HEK293 (cell line): ENCODE data around the gene MALT1.
"Not testable (repeated sequence)": the region's sequence is repeated elsewhere in the genome, so short reads cannot be mapped to it uniquely, and the experiment has no call there.

Source experiments
- CTCF ChIA-PET: fragments of 350-600 bp; formaldehyde crosslinking; extraction: SDS; loops from one replicate; lab custom pipeline; 2021; ENCODE audit warnings: antibody characterized with exemption; lab: Yijun Ruan, JAX
- POLR2A ChIA-PET: fragments of 300-600 bp; formaldehyde crosslinking; extraction: SDS; loops from one replicate; lab custom pipeline; 2020; ENCODE audit warnings: antibody characterized with exemption, inconsistent platforms; lab: Yijun Ruan, JAX
- H3K27ac ChIP-seq: fragments of 200-500 bp; sonication (Bioruptor generic); 2 replicates; pipeline ENCODE4 v1.5.1; 2014; ENCODE audit warnings: low read depth, low read length, control low read depth, inconsistent platforms; ENCODE audit errors: extremely low read depth
- H3K36me3 ChIP-seq, 2 experiments: fragments of 200-500 bp in 1 of 2; sonication (Bioruptor generic) in 1 of 2; 1 replicate in 1 of 2; 2 replicates in 1 of 2; pipeline ENCODE4 v1.5.1; 2014 to 2017; ENCODE audit warnings: inconsistent platforms in 2 of 2, low read length in 2 of 2; ENCODE audit not compliant: control insufficient read depth in 2 of 2, insufficient read depth in 1 of 2
- H3K4me1 ChIP-seq: fragments of 200-500 bp; sonication (Bioruptor generic); 2 replicates; pipeline ENCODE4 v1.5.1; 2014; ENCODE audit warnings: mild to moderate bottlenecking, low read length, inconsistent platforms; ENCODE audit not compliant: control insufficient read depth, insufficient read depth
- H3K4me3 ChIP-seq: 2 replicates; pipeline ENCODE4 v1.5.1; 2011; ENCODE audit warnings: low read depth, mild to moderate bottlenecking, control low read depth, low read length, moderate library complexity
- H3K9me3 ChIP-seq: fragments of 200-500 bp; sonication (Bioruptor generic); 2 replicates; pipeline ENCODE4 v1.5.1; 2014; ENCODE audit warnings: low read depth, low read length, inconsistent platforms; ENCODE audit not compliant: control insufficient read depth, insufficient read depth
- ATF2 ChIP-seq: fragments of 450-650 bp; formaldehyde crosslinking; IDR thresholded peaks from 2 replicates; pipeline ENCODE4 v1.5.1; 2016; ENCODE audit warnings: missing biosample characterization, missing genetic modification characterization, low read depth
- FEZF1 ChIP-seq: fragments of 450-650 bp; formaldehyde crosslinking; IDR thresholded peaks from 2 replicates; pipeline ENCODE4 v1.5.1; 2016; ENCODE audit warnings: missing biosample characterization, missing genetic modification characterization
- GLIS1 ChIP-seq: fragments of 450-650 bp; formaldehyde crosslinking; IDR thresholded peaks from 2 replicates; pipeline ENCODE4 v1.5.1; 2016; ENCODE audit warnings: missing biosample characterization, missing genetic modification characterization
- HIC1 ChIP-seq: fragments of 450-650 bp; formaldehyde crosslinking; IDR thresholded peaks from 2 replicates; pipeline ENCODE4 v1.5.1; 2016; ENCODE audit warnings: missing biosample characterization, missing genetic modification characterization
- RBAK ChIP-seq: fragments of 450-650 bp; formaldehyde crosslinking; IDR thresholded peaks from 2 replicates; pipeline ENCODE4 v1.5.1; 2016; ENCODE audit warnings: missing biosample characterization, missing genetic modification characterization
- WT1 ChIP-seq: fragments of 450-650 bp; formaldehyde crosslinking; IDR thresholded peaks from 2 replicates; pipeline ENCODE4 v1.5.1; 2016; ENCODE audit warnings: missing biosample characterization, missing genetic modification characterization
- ZBTB44 ChIP-seq: fragments of 450-650 bp; IDR thresholded peaks from 2 replicates; pipeline ENCODE4 v1.5.1; 2018; ENCODE audit warnings: missing biosample characterization, mild to moderate bottlenecking, missing genetic modification characterization
- ZBTB7A ChIP-seq: fragments of 450-650 bp; formaldehyde crosslinking; IDR thresholded peaks from 2 replicates; pipeline ENCODE4 v1.5.1; 2016; ENCODE audit warnings: low read depth, missing biosample characterization, missing genetic modification characterization
- ZNF37A ChIP-seq: fragments of 450-650 bp; IDR thresholded peaks from 2 replicates; pipeline ENCODE4 v1.5.1; 2018; ENCODE audit warnings: missing biosample characterization, missing genetic modification characterization
- ZNF449 ChIP-seq: fragments of 450-650 bp; formaldehyde crosslinking; IDR thresholded peaks from 2 replicates; pipeline ENCODE4 v1.5.1; 2017; ENCODE audit warnings: missing biosample characterization, mild to moderate bottlenecking, missing genetic modification characterization, moderate library complexity
- ZNF645 ChIP-seq: fragments of 450-650 bp; formaldehyde crosslinking; IDR thresholded peaks from 2 replicates; pipeline ENCODE4; 2016; ENCODE audit warnings: missing biosample characterization, missing genetic modification characterization
- ZNF654 ChIP-seq: fragments of 450-650 bp; formaldehyde crosslinking; IDR thresholded peaks from 2 replicates; pipeline ENCODE4 v1.5.1; 2016; ENCODE audit warnings: low read depth, missing biosample characterization, missing genetic modification characterization
- ZNF664 ChIP-seq: fragments of 450-650 bp; formaldehyde crosslinking; IDR thresholded peaks from 2 replicates; pipeline ENCODE4 v1.5.1; 2016; ENCODE audit warnings: missing biosample characterization, missing genetic modification characterization
- ZNF791 ChIP-seq: fragments of 450-650 bp; formaldehyde crosslinking; IDR thresholded peaks from 2 replicates; pipeline ENCODE4 v1.5.1; 2016; ENCODE audit warnings: missing biosample characterization, missing genetic modification characterization

Gene MALT1

GRCh38 chr18:58649966-58650816 lies 21.1 kb upstream of the MALT1 start:
- H3K4me1 ChIP-seq: no peaks in the 10 kb centered on the region
- CTCF ChIA-PET: no interaction called here
- POLR2A ChIA-PET: no interaction called here
- H3K9me3 ChIP-seq: no peaks in the 10 kb centered on the region
- TF ChIP-seq ZNF654 (tag by site-specific recombination) (no peak), RBAK (tag by site-specific recombination) (no peak), WT1 (no peak), ZNF449 (no peak), ATF2 (no peak), HIC1 (no peak), ZNF645 (no peak), ZNF791 (no peak), ZNF664 (tag by site-specific recombination) (no peak), GLIS1 (tag by site-specific recombination) (no peak), ZNF37A (tag by site-specific recombination) (no peak), ZBTB7A (no peak), FEZF1 (tag by site-specific recombination) (no peak), ZBTB44 (tag by site-specific recombination) (no peak)
- H3K27ac ChIP-seq: no peak overlapping the region
- no peaks in the 10 kb centered on the region for H3K36me3 ChIP-seq
- H3K4me3 ChIP-seq: no peak overlapping the region

GRCh38 chr18:58650830-58651229 lies 20.4 kb upstream of the MALT1 start:
- H3K4me1 ChIP-seq, H3K36me3 ChIP-seq, H3K9me3 ChIP-seq, H3K27ac ChIP-seq, H3K4me3 ChIP-seq, POLR2A ChIA-PET, CTCF ChIA-PET: not testable (repeated sequence)

GRCh38 chr18:58653144-58653722 lies 18.0 kb upstream of the MALT1 start:
- H3K36me3 ChIP-seq, H3K9me3 ChIP-seq, CTCF ChIA-PET, H3K4me3 ChIP-seq, H3K27ac ChIP-seq, POLR2A ChIA-PET, H3K4me1 ChIP-seq: not testable (repeated sequence)
